ENCODE data around the gene ZNF578.
"Not testable (repeated sequence)": the region's sequence is repeated elsewhere in the genome, so short reads cannot be mapped to it uniquely, and the experiment has no call there.

Gene ZNF578

DNA sequence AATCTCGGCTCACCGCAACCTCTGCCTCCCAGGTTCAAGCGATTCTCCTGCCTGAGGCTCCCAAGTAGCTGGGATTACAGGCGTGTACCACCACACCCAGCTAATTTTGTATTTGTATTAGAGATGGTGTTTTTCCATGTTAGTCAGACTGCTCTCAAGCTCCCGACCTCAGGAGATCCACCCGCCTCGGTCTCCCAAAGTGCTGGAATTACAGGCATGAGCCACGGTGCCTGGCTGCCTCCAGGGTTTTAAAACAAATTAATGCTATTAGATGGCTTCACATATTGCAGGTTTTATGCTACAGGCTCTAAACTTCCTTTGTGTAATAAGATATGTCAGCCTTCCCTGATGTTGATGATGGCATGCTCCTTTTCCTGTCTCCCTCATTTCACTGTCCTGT lies 108.3 kb downstream of the ZNF578 start:
- DNase-seq (ENCODE audit: low read depth) = not testable (repeated sequence)
